BJ (cell line): ENCODE measurements around the gene SSPN. TPM values are rescaled to one million over a fixed set of nuclear protein-coding genes. Genes with fewer than 3 reads are reported as not detected.

Experiments
- CTCF ChIA-PET: fragments of 350-600 bp; formaldehyde crosslinking; extraction: SDS; loops from one replicate; lab custom pipeline; 2021; ENCODE audit warnings: antibody characterized with exemption, inconsistent platforms; lab: Yijun Ruan, JAX
- POLR2A ChIA-PET: fragments of 300-600 bp; sonication (Branson Sonifier 250); formaldehyde crosslinking; extraction: SDS; loops from one replicate; lab custom pipeline; 2021; ENCODE audit warnings: antibody characterized with exemption; lab: Charles Lee
- DNase-seq: peaks from one replicate; pipeline ENCODE4 v3.0.0-alpha.2; 2011; ENCODE audit warnings: low read depth
- H3K27me3 ChIP-seq: 2 replicates; pipeline ENCODE4 v1.6.0; 2011; ENCODE audit warnings: low read length; ENCODE audit not compliant: control insufficient read depth, insufficient read depth
- H3K36me3 ChIP-seq: 2 replicates; pipeline ENCODE4 v1.5.1; 2011; ENCODE audit warnings: low read length; ENCODE audit not compliant: control insufficient read depth, insufficient read depth
- H3K4me3 ChIP-seq: 2 replicates; pipeline ENCODE4 v1.5.1; 2011; ENCODE audit warnings: low read depth, mild to moderate bottlenecking, control low read depth, low read length
- polyA plus RNA-seq: library from polyadenylated mRNA; depleted of rRNA; stranded (reverse); fragments of >200 nt; gene quantifications from 2 replicates; pipeline ENCODE4 v1.2.3, GENCODE V29; 2011
- TF ChIP-seq, protein P1 (sequence below): IDR thresholded peaks from 2 replicates; pipeline ENCODE4 v1.5.1; 2011; ENCODE audit warnings: low read depth, mild to moderate bottlenecking, control low read depth, inconsistent platforms, low read length, moderate library complexity; ENCODE audit not compliant: insufficient read depth

The SSPN gene
- polyA plus RNA-seq, 1 experiment: 37.6 TPM

DNA sequence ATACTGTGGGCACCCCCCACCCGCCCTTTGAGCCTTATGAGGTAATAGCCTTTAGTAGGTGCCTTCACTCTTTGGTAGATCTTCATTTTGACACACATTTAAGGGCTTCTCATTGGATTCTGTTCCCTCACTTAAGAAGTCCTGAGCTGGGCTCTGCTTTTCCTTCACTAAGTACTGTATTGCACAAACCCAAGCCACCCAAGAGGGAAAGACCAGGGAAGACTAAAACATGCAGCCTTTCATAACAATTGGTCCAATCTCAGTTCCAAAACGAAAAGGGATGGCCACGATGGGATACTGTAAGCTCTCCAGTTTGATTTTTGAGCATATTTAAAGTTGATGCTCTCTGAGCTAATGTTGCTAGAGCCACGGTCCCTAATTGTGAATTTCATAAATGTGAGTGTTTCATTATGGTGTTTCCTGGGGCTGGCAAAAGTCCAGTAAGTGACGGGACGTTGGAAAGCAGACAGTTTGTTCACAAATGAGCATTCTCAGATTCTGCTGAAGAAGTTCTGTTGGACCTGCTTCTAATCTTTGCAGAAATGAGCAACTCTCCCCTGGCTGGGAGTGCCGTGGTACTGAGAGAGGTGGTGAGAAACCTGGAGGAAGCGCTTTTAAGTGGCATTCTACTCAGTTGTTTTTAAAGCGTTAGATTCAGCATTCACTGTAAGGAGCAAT, 9.4 kb downstream of the SSPN start:
- no peak for DNase-seq
- CTCF ChIA-PET: interaction anchor here (1.1 kb wide), 1 partner anchor 86 kb away, joined by 4 read pairs; no protein-coding TSS in a partner anchor
- Histone ChIP-seq H3K36me3 (no peaks in the 10 kb centered on the region), H3K4me3 (no peak overlapping the region), H3K27me3 (no peaks in the 10 kb centered on the region)
- POLR2A ChIA-PET: no interaction called here
- TF ChIP-seq, protein P1, sequence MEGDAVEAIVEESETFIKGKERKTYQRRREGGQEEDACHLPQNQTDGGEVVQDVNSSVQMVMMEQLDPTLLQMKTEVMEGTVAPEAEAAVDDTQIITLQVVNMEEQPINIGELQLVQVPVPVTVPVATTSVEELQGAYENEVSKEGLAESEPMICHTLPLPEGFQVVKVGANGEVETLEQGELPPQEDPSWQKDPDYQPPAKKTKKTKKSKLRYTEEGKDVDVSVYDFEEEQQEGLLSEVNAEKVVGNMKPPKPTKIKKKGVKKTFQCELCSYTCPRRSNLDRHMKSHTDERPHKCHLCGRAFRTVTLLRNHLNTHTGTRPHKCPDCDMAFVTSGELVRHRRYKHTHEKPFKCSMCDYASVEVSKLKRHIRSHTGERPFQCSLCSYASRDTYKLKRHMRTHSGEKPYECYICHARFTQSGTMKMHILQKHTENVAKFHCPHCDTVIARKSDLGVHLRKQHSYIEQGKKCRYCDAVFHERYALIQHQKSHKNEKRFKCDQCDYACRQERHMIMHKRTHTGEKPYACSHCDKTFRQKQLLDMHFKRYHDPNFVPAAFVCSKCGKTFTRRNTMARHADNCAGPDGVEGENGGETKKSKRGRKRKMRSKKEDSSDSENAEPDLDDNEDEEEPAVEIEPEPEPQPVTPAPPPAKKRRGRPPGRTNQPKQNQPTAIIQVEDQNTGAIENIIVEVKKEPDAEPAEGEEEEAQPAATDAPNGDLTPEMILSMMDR: no peak

GRCh38 chr12:26205298-26205697, 9.9 kb downstream of the SSPN start:
- CTCF ChIA-PET: no interaction called here
- DNase-seq: no peak
- TF ChIP-seq, protein P1: no peak
- no peaks in the 10 kb centered on the region for H3K36me3 ChIP-seq
- H3K27me3 ChIP-seq: no peaks in the 10 kb centered on the region
- POLR2A ChIA-PET: no interaction called here
- no peak overlapping the region for H3K4me3 ChIP-seq

GRCh38 chr12:26205941-26206340, 10.6 kb downstream of the SSPN start:
- TF ChIP-seq, protein P1: no peak
- no peak overlapping the region for H3K4me3 ChIP-seq
- POLR2A ChIA-PET: no interaction called here
- no peak for DNase-seq
- H3K27me3 ChIP-seq: no peaks in the 10 kb centered on the region
- CTCF ChIA-PET: no interaction called here
- no peaks in the 10 kb centered on the region for H3K36me3 ChIP-seq

DNA sequence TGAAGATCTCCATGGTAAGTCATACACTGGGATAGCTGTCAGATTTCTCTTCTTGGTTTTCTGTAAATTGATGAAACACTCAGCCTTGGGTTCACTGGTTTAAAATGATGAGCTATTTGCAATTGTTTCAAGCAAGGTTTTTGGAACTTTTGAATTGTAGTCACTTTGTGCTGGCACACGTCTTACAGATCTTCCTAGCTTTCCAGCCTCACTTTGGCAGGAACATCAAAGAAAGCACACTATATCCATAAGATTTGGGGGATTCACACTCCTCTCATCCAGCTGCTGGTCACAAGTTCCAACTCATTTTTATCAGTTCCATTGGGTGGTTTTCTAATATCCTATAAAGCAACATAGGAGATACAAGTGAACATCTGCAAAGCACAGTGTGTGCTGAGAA, 16.0 kb downstream of the SSPN start:
- TF ChIP-seq, protein P1: no peak
- CTCF ChIA-PET: no interaction called here
- Histone ChIP-seq H3K27me3 (no peaks in the 10 kb centered on the region), H3K36me3 (no peaks in the 10 kb centered on the region), H3K4me3 (no peak overlapping the region)
- POLR2A ChIA-PET: no interaction called here
- no peak for DNase-seq

- no peak overlapping the region for H3K4me3 ChIP-seq
- TF ChIP-seq, protein P1: no peak
- POLR2A ChIA-PET: interaction anchor here (0.6 kb wide), 1 partner anchor 1209 kb away, joined by 4 read pairs; no protein-coding TSS in a partner anchor
- no peaks in the 10 kb centered on the region for H3K27me3 ChIP-seq
- CTCF ChIA-PET: interaction anchor here (1.1 to 1.4 kb wide), 2 partner anchors 22 to 90 kb away, joined by 3 to 4 read pairs; no protein-coding TSS in a partner anchor
- H3K36me3 ChIP-seq: no peaks in the 10 kb centered on the region
- no peak for DNase-seq
Observed at GRCh38 chr12:26212396-26212795, 17.0 kb downstream of the SSPN start.
